Smooth muscle cell of the brain vasculature (primary cell): ENCODE measurements around the gene THADA.

Experiments used
- DNase-seq: peaks from one replicate; pipeline ENCODE4 v3.0.0-alpha.2; 2012; ENCODE audit warnings: low read depth, low spot score

Gene THADA

DNA sequence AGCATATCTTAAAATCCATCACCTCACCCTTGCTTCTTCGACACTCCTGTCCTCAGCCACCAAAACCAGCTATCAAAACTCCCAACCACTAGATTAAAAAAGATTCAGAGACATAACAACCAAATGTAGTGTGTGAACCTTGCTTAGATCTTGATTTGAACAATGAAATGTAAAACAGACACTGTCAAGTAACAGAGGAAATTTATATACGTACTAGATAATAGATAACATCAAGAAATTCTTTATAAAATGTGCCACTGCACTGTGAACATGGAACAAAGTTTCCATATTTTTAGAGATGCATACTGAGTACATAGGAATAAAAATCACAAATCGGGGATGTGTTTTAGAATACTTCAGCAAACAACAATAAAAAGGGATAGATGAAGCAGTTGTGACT lies 86.0 kb downstream of the THADA start:
- DNase-seq: no peak

DNA sequence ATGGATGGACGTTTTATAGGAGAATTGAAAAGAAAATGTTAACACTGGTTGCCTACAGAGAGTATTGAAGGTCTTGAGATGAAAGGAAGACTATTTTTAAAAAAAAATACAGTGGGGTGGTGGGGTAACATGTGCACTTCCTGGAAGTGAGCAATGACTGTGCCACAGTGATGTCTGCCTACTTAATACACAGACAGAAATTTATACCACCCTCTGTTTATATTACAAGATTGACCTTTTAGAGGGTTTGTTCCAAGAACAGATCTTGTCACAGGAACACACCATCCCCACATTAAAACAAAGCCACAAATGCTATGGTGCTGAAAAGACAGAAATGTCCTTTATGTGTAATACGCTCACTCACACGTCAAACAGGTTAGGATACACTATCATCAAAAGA lies 87.6 kb downstream of the THADA start:
- DNase-seq: no peak

DNA sequence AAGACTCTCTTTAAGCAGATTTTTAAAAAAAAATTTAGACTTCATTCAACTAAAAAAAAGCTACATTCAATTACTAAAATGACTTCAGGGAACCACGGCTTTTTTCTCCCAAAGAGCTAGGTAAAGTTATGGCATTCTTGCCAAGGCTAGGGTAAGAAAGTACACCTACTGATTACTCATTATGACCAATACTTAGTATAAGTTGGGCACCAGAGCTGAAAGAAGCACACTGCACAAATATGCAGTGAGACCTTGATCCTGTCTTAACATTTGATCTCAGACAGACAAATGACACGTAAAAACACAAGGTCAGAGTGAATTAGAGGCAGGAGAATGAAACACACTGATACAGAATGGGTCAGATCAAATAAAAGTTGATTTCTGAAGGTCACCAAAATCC lies 88.7 kb downstream of the THADA start:
- DNase-seq: no peak

DNA sequence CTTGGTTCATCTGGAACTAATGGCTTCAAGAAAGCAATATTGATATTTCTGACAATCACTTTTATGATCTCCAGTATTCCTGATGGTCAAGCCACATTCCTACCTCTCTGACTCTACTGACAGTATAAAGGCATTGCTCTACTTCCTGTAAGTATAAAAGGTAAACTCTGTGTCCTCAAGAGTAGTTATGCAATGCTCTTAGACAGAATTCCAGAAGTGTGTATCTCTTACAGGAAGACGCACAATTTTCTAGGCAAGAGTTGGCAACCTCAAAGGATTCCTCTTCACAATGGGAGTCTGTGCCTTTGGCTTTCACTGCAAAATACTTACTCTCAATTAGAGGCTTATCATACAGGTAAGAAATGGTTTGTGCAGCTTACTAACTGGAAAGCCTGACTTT lies 100.1 kb downstream of the THADA start:
- DNase-seq: no peak

DNA sequence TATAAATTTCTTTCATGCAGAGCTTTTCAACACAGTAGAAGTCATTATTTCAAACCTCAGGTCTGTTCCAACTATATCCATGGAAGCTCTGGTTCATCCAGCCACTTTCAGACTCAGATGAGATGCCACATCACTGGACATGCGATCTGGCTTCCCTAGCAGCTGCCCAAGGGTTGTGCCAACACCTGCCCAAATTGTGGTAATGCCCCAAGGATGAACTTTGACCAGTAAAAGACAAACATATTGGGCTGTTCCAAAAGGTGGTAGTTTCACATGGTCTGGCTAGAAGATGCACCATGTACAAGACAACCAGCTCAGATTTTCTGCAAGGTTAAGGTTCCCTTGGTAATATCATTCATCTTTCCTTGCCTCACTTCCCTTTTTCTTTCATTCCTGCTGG lies 101.9 kb downstream of the THADA start:
- no peak for DNase-seq

DNA sequence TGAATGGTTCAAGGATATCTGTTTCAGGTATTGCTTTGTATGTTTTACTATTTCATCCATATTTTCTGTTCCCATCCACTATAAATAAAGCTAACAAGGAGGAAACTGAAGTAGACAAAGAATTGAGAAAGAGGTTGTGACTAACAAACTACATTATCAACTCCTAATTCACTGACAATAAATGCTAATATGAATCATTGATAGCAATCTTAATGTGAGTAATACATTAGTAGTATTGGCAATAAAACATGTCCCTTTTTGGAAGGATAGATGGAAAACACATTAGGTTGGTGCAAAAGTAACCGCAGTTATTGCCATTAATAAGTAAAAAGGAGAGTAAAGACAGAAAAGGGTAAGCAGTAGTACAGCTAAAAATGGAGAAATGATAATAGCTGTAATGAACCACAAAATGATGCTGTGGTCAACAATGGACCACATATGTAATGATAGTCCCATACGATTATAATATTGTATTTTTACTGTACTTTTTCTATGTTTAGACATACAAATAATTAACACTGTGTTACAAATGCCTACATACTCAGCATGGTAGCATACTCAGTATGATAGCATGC lies 104.7 kb downstream of the THADA start:
- DNase-seq: no peak

DNA sequence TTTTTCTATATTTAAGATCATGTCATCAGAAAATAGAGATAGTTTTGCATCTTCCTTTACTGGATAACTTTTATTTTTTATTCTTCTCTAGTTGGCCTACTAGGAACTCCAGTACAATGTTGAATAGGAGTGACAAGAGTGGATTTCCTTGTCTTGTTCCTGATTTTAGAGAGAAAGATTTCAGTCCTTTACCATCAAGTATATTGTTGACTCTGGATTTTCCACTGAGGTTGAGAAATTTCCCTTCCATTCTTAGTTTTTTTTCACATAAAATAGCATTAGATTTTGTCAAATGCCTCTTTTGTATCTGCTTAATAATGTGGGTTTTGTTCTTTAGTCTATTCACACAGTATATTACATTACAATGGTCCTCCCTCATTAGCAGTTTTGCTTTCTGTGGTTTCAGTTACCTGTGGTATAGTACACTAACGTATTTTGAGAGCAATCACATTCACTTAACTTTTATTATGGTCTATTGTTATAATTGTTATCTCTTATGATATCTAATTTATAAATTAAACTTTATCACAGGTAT lies 105.5 kb downstream of the THADA start:
- no peak for DNase-seq

DNA sequence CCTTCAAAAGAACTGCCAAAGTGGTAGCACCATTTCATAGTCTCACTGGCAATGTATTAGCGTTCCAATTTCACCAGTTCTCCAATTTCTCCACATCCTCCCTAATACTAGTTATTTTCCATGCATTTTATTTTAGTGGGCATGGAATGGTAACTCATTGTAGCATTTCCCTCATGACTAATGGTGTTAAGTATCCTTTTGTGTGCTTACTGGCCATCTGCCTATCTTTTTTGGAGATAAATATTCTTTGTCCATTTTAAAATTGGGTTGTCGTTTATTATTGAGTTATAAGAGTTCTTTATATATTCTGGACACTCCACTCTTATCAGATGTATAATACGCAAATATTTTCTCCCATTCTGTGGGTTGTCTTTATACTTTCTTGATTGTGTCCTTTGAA lies 107.1 kb downstream of the THADA start:
- DNase-seq: no peak

DNA sequence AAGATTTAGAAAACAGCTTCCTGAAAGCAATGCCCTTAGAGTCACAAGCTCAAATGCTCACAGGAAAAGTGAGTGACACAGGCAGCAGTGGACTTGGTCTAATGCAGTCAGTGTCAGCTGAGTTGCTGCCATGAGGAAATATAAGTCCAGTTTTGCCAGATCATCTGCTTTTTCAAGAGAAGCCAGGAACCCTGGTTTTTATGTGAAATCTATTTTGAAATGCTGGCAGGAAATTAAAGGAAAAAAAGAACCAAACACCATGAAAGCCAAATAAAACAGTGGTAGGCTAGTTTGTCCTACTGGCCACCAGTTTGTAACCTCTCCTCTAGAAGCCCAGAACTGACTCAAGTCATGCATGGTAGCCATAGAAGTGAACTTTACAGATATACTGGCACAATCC lies 109.2 kb downstream of the THADA start:
- DNase-seq: no peak

DNA sequence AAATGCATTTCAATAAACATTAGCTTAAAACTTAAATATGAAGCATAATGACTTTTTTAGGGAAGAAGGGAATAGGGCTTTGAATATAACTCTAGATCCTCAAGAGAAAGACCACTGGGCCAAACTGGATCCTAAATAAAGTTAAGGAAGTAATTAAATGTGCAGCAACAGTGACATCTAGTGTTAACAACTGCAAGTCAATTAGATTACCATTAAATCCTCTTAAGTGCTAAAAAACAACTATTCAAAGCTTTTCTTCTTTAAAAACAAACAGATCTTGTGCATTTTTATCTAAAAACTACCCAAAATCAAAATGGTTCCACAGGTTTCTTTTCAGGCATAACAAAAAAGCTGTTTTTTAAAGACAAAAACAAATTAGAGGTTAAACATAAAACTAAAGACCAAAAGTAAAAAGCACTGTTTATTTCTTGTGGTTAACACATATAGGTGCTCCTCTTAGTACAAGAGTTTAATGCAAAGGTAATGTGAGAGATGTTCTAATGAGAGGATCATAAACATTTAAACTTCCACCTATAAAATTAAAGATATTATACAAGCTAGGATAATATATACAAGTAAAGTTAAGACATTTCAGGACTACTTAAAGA lies 111.4 kb downstream of the THADA start:
- DNase-seq: peak; percentile 83

DNA sequence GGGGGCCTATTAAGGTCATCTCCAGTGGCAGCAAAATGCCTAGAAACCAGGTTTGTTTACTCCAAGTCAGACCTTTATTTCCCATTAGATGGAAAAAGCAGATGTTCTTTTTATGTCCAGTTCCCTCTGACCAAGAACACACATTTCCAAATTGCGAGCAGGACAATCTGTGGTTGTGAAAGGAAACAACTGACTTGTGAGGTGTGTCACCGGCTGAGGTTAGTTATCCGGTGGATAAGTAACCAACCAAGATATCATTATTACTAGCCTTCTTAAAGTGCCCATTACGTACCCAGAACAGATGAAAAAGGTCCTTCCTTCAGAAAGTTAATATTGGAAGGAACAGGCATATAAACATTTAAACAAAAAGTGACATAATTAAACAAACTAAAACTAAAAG lies 112.9 kb downstream of the THADA start:
- no peak for DNase-seq

DNA sequence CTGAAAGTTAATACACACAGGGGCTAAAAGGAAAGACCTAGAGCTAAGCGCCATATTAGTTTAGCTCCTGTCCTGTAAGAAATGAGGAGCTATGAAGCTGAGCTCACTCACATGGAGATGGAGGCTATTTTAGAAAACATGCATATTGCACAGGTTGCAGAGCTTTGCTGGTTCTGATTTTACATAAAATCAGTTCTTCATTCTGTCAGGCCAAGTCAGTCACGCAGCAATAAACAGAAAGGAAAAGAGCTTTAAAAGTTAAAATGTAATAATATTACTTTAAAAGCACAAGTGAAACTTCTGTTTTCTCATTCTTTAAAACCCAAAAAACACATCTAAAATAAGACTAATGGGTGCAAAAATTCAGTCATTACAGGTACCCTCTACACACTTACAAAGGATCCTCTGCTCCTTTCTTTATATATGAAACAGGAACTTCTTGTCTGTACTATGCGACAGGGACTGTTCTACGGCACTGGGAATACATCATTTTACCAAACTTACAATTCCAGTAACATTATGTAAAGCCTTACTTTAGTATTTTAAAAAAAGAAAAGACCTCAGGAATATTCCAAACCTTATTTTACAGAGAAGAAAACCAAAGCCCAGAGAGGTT lies 113.8 kb downstream of the THADA start:
- no peak for DNase-seq

DNA sequence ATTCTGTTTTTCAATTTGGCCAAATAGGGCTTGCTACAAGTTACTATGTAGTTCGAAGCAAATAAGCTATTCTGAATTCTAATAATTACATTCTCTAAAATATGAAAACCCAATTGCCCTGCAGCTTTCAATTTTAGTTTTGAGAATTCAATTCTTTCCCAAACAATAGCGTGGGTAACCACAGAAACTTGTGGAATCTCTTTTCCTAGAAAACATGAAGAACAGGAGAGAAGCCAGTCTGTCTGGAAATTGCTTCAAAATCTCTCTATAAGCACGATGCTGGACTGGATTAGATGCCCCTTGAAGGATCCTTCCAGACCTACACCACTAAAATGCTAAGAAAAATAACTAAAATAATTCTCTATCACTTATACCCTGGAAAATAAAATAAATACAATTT lies 115.0 kb downstream of the THADA start:
- no peak for DNase-seq

DNA sequence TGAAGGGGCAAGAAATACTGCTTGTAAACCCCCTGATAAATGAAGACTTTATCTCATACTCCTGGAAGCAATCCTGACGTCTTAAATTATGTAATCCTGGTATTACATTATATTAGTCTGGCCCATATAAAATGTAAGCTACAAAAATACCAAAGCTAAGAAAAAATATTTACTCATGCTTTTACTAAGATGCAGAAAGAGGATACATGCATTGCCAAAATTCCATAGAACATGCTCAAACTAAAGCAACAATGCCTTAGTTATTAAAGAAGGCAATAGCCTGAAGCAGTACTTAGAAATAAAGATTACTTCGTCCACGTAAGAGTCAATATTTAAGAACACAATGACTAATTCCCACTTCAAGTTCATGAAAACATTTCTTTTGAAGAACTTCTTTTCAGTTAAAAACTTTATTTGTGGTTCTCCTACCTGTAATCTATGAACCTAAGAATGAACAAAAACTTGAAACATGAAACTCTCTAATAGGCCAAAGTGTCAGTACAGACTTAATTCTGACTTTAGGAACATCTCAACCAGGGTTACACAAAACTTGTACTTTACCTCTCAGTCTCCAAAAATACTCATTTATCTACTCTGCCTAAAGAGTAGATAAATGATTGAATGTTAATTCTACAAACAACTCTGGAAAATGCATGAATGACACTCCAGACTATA lies 117.3 kb downstream of the THADA start:
- no peak for DNase-seq

DNA sequence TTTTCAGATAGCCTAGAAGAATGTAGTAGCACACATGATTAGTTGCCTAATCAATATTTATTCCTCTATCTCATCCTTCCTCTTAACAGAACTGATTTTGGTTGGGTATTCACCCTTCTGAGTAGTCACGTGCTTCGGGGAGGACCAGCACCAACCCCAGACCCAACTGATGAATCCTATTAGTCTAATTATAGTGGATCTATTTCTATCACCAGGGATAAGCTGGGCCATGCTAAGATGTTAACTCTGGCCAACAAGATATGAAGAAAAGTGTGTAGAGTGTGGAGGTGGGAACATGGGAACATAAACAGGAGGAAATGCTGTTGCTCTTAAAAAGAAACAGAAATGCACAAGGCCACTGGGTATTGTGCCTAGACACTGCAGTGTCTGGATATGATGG lies 119.9 kb downstream of the THADA start:
- DNase-seq: no peak

DNA sequence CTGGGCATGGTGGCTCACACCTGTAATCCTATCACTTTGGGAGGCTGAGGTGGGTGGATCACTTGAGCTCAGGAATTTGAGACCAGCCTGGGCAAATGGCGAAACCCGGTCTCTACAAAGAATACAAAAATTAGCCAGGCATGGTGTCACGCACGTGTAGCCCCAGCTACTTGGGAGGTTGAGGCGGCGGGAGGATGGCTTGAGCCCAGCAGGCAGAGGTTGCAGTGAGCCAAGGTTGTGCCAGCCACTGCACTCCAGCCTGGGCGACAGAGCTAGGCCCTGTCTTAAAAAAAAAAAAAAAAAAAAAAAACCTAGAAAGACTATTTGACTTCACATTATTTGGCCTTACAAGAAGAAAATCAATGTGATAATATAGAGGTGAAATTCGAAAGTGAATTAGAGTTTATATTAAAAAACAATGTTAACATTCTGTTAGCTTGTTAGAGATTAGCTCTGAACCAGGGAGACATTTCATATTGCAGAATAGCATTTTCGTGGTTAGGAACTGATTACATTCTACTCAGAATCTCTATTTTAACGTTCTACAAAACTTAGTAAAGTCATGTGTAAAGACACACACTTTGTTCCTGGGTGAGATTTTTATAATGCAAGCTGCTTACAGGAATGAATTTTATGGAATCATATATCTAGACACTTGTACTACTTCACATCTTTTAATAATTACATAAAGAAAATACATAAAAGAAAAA lies 120.5 kb downstream of the THADA start:
- no peak for DNase-seq

DNA sequence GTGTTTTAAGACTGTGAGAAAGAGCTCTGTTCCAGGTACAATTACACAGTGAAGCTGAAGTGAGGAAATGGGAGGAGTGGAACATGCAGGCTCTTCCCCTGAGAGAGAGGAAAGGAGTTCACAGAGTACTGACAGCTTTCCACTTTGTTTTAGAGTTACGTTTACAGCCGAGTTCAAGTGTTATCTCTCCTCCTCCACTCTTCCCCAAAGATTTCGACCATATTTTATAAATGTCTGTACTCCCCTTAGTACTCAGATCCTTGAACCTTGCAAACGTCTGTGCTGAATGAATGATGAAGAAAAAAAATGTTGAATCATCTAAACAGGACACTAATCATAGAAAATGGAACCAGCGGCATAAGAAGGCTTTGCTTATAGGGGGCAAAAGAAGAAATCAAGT lies 121.6 kb downstream of the THADA start:
- DNase-seq: no peak

DNA sequence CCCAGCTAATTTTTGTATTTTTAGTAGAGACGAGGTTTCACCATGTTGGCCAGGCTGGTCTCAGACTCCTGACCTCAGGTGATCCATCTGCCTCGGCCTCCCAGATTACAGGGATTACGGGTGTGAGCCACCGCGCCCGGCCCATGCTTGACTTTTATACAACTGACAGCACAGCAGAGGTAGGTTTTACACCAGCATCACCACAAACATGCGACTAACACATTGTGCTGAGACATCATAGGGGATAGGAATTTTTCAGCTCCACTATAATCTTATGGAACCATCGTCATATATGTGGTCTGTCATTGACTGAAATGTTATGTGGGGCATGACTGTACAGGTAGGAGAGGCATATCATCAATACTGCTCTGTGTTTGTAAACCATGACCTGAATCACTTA lies 122.1 kb downstream of the THADA start:
- no peak for DNase-seq

DNA sequence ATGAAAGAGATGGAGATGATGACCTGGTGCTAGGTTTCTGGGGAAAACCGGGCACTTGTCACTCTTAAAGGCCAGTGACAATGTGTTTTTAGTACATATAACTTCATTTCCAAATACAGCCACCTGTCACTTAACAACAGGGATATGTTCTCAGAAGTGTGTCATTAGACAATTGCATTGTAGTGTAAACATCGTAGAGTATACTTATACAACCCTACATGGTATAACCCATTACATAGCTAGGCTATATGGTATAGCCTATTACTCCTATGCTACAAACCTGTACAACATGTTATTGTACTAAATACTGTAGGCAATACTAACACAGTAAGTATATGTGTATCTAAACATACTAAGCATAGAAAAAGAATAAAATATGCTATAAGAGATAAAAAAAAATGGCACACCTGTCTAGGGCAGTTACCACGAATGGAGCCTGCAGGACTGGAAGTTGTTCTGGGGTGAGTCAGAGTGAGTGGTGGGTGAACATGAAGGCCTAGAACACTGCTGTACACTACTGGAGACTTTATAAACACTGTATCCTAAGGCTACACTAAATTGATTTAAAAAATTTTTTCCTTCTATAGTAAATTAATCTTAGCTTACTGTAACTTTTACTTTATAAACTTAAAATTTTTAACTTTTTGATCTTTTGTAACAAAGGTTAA lies 123.2 kb downstream of the THADA start:
- no peak for DNase-seq

DNA sequence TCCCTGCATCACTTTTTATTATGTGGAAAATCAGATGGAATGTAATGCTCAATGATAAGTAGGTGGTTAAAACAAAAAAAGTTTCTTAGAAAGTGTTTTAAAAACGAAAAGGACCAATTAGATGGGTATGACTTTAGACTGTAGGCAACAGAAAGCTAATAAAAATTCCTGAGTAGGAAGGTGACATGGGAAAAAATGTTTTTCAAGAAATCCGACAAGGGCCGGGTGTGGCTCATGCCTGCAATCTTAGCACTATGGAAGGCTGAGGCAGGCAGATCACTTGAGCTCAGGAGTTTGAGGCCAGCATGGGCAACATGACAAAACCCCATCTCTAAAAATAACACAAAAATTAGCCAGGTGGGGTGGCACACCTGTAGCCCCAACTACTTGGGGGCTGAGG lies 126.1 kb downstream of the THADA start:
- no peak for DNase-seq

DNA sequence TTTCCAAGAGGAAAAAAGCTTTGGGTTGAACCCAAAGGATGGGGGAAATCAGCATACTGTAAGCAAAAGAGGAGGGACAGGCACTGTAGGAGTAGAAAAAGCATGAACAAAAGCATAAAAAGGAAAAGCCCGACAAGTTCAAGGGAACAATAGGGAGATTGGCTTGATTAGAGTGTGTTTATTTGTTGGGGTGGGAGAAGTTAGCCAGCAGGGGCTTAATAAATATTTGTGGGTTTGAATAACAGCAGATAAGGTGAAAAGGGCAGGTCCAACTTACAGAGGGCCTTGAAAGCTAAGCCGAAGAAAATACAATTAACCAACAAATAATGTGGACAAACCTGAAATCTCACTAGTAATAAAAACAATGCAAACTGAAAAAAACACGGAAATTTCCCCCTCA lies 126.7 kb downstream of the THADA start:
- DNase-seq: no peak

DNA sequence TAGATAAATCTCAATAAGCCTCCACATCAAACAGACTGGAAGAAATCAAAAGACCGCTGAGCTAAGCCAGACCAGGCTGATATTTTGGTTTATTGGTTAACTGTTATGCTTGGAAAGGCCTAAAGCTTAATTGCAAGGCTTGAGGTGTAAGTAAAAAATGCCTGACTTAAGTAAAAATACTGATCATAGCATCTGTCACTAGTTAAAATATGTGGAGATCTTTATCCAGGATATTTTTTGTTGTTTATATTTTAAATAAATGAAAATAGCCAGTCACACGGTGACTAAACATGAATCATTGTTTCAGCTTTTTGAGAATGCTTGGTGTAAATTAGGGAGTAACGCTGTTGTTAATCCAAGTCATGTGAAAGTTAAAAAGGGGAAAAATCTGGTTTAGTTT lies 127.9 kb downstream of the THADA start:
- no peak for DNase-seq
